ENCODE data around the gene TUBB3.

The TUBB3 gene

DNA sequence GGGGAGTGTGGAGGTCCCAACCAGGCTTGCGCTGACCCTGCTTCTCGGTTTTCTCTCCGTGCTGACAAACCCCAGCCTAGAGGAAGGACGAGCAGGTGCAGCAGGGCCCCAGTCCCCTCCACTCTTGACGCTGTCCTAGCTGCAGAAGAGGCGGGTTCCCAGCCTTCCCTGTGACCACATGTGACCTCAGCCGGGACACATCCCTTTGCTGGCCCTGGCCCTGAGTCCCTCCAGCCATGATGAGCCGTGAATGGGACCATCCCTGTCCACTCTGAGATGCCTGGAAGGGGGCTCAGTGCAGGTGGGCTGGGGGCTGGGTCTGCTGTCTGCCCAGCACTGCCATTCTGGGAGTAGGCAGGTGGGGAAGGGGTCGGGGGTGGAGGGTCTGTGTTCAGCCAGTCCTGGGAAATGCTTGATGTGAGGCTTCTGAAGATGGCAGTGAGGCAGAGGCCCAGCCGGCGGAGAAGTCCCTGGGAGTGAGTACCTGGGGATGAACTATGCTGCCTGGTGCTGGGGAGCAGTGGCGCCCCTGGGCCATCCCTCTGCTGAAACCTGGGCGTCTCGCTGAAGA is 1.9 kb upstream of the TUBB3 start:
- no peak for DNase-seq (ENCODE audit: low read depth)
- H3K4me3 ChIP-seq (ENCODE audit: low read length) = no peak overlapping the region
- TF ChIP-seq, protein P1, sequence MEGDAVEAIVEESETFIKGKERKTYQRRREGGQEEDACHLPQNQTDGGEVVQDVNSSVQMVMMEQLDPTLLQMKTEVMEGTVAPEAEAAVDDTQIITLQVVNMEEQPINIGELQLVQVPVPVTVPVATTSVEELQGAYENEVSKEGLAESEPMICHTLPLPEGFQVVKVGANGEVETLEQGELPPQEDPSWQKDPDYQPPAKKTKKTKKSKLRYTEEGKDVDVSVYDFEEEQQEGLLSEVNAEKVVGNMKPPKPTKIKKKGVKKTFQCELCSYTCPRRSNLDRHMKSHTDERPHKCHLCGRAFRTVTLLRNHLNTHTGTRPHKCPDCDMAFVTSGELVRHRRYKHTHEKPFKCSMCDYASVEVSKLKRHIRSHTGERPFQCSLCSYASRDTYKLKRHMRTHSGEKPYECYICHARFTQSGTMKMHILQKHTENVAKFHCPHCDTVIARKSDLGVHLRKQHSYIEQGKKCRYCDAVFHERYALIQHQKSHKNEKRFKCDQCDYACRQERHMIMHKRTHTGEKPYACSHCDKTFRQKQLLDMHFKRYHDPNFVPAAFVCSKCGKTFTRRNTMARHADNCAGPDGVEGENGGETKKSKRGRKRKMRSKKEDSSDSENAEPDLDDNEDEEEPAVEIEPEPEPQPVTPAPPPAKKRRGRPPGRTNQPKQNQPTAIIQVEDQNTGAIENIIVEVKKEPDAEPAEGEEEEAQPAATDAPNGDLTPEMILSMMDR (conservative IDR thresholded peaks at IDR 0.05; ENCODE audit: low read depth, low read length) = no peak

DNA sequence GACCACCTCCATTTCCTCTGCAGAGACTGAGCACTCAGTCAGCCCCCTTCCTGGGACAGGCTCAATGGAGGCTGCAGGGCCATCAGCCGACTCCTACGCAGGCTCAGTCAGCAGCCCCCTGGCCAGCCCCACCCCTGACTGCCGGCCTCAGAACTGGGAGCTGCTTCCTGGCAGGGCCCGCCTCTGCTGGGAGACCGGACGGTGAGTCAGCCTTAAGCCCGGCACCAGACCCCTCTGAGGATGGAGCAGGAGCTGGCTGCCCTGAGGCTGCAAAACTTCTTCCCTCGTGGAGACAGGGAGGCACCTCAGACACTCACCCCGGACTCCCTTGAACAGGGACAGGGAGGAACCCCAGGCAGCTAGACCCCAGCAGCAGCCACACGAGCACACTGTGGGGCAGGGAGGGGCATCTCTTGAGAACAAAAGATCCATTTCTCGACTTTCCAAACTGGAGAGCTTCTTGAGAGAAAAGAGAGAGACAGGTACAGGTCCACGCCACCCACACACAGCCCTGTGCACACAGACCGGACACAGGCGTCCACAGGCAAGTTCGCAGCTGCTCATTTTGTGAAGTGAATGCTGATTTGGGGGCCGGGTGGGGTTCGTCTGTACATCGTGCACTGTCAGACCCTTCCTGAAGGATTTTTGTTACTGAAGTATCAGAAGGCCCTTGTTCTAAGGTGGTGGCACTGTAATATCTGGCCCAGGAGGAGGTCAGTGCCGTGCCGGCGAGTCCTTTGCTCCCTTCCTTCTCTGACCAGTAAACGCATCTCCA is 1.3 kb upstream of the TUBB3 start:
- TF ChIP-seq, protein P1 (conservative IDR thresholded peaks at IDR 0.05; ENCODE audit: low read depth, low read length) = no peak
- DNase-seq (ENCODE audit: low read depth) = peak; percentile 92
- H3K4me3 ChIP-seq (ENCODE audit: low read length) = peak overlapping the region; percentile 83

DNA sequence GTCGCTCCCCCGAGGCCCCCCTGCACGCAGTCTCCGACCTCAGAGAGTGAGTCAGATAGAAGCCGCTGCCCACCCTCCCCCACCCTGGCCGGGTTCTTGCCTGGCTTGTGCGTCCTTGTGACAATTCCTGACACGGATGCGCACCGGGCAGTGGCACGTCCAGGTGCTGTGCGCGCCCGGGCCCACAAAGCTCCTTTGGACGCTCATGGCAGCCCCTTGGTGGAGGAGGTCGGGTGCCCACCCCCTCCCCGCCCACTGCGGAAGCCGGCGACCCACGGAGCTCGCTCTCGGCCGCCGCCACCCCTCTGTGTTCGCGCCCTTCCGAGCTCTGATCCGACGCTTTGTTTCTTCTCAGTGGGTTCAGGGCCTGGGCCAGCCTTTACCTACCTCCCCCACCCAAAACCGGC is 662 bp upstream of the TUBB3 start:
- peak overlapping the region; percentile 83 for H3K4me3 ChIP-seq (ENCODE audit: low read length)
- peak; percentile 85 for DNase-seq (ENCODE audit: low read depth)
- TF ChIP-seq, protein P1 (conservative IDR thresholded peaks at IDR 0.05; ENCODE audit: low read depth, low read length) = no peak

DNA sequence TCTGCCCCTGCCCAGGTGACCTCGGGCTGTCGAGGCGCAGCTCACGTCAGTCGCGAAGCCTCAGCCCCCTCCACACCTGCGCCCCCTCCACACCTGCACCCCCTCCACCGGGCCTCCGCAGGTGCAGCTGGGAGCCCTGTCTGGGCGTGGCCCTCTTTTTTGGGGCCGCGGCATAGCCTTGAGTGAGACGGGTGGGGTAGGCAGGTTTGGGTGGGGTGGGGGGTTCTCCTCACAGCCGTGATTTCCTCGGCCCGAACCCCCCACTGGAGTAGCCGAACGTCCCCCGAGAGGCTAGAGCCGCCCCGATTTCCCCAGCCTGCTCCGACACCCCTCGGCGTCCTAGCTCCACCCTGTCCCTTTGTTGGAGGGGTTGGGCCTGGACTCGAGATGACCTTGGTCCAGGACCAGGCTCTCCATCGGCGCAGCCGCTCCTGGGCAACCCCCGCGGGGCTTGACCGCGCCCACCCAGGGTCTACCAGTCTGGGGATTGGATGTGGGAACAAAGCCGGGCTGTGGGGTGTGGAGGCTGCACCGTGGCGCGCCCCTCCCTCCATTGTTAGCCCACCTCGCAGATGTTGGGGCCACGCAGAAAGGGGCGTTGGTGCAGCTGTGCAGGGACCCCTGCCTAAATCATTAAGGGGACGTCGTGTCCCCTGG is 626 bp downstream of the TUBB3 start:
- H3K4me3 ChIP-seq (ENCODE audit: low read length) = peak overlapping the region; percentile 88
- DNase-seq (ENCODE audit: low read depth) = no peak
- TF ChIP-seq, protein P1 (conservative IDR thresholded peaks at IDR 0.05; ENCODE audit: low read depth, low read length) = no peak

DNA sequence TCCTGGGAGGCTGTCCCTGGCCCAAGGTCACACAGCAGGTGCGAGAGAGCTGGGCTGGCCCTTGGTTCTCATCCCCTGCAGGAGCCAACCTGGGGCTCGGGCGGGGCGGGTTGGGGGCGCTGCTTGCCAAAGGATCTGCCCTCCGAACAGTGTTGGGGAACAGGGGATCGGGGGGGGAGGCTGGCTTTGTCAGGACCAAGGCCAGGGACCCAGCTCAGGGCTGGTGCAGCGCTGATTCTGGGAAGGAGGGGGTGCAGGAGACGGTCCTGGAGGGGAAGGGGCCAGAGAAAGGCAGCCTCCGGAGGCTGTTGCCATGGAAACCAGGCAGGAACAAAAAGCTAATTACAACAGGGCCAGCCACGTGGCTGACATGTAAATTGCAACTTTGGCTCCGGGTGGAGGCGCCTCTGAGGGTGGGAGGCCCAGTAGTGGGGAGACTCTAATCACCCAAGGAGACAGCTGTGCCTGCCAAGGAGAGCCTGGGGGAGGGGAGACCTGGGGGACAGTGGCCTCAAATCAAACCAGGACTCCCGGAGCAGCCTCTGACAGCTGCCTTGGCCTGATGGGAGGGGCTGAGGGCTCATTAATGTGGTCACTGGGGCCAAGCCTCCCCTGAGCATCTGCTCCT is 1.3 kb downstream of the TUBB3 start:
- TF ChIP-seq, protein P1 (conservative IDR thresholded peaks at IDR 0.05; ENCODE audit: low read depth, low read length) = no peak
- DNase-seq (ENCODE audit: low read depth) = no peak
- H3K4me3 ChIP-seq (ENCODE audit: low read length) = peak overlapping the region; percentile 88

DNA sequence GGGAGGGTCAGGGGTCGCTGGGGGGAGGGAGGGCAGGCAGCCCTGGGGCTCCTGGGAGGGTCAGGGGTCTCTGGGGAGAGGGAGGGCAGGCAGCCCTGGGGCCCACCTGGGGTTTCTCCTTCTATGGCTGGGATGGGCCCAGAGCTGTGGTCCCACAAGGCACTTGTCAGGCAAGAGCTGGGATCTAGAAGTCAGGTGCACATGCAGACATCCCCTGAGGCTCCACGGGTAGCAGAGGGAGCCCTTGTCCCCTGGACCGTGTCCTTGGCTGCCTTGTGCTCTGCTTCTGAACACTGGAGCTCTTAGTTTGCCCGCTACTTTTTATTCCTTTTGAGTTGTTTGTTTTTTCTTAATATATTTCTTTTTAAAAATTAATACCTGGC is 1.8 kb downstream of the TUBB3 start:
- DNase-seq (ENCODE audit: low read depth) = no peak
- H3K4me3 ChIP-seq (ENCODE audit: low read length) = peak overlapping the region; percentile 88
- TF ChIP-seq, protein P1 (conservative IDR thresholded peaks at IDR 0.05; ENCODE audit: low read depth, low read length) = no peak

Data from retinal pigment epithelial cell (primary cell).